Trophoblast cell (in vitro differentiated cells and primary cell): Measurements from ENCODE around the gene CENPP.
A peak's percentile ranks its signal among the peaks of the same experiment; 100 is the strongest.

Experiments
- DNase-seq, 2 donors: peaks; one replicate each; pipeline ENCODE4 v3.0.0-alpha.2; 2016
- H2AFZ ChIP-seq: 2 replicates; pipeline ENCODE4 v1.6.1; 2013; ENCODE audit warnings: low read length, moderate library complexity, mild to moderate bottlenecking; ENCODE audit not compliant: insufficient read depth, poor library complexity
- H2AK5ac ChIP-seq: 2 replicates; pipeline ENCODE4 v1.6.1; 2013; ENCODE audit warnings: mild to moderate bottlenecking, low read length
- H2BK120ac ChIP-seq: 2 replicates; pipeline ENCODE4 v1.6.1; 2013; ENCODE audit warnings: low read length, mild to moderate bottlenecking, moderate library complexity; ENCODE audit not compliant: insufficient read depth, poor library complexity
- H2BK12ac ChIP-seq: 2 replicates; pipeline ENCODE4 v1.6.1; 2013; ENCODE audit warnings: mild to moderate bottlenecking, low read length, moderate library complexity
- H2BK5ac ChIP-seq: 2 replicates; pipeline ENCODE4 v1.6.1; 2013; ENCODE audit warnings: low read length, low read depth, moderate library complexity, mild to moderate bottlenecking; ENCODE audit not compliant: poor library complexity
- H3K14ac ChIP-seq: 2 replicates; pipeline ENCODE4 v1.6.1; 2013; ENCODE audit warnings: mild to moderate bottlenecking, low read length
- H3K18ac ChIP-seq: 2 replicates; pipeline ENCODE4 v1.6.1; 2013; ENCODE audit warnings: mild to moderate bottlenecking, low read length
- H3K23ac ChIP-seq: 2 replicates; pipeline ENCODE4 v1.6.1; 2013; ENCODE audit warnings: low read length
- H3K27ac ChIP-seq: 2 replicates; pipeline ENCODE4 v1.5.1; 2013; ENCODE audit warnings: low read depth, mild to moderate bottlenecking, inconsistent platforms, low read length, moderate library complexity
- H3K27me3 ChIP-seq: 2 replicates; pipeline ENCODE4 v1.6.1; 2013; ENCODE audit warnings: inconsistent platforms, mild to moderate bottlenecking, low read length, moderate library complexity; ENCODE audit not compliant: insufficient read depth
- H3K36me3 ChIP-seq, 2 experiments: 1 replicate in 1 of 2; 2 replicates in 1 of 2; pipeline ENCODE4 v1.6.1; 2013; ENCODE audit warnings: low read length in 2 of 2, mild to moderate bottlenecking in 2 of 2, moderate library complexity in 1 of 2; ENCODE audit not compliant: insufficient read depth in 2 of 2, control insufficient read depth in 1 of 2
- H3K4ac ChIP-seq: 2 replicates; pipeline ENCODE4 v1.6.1; 2013; ENCODE audit warnings: low read depth, mild to moderate bottlenecking, low read length, moderate library complexity
- H3K4me1 ChIP-seq, 2 experiments: 1 replicate in 1 of 2; 2 replicates in 1 of 2; pipeline ENCODE4 v1.6.1; 2013; ENCODE audit warnings: low read length in 2 of 2, mild to moderate bottlenecking in 2 of 2, moderate library complexity in 1 of 2; ENCODE audit not compliant: insufficient read depth in 2 of 2, control insufficient read depth in 1 of 2
- H3K4me2 ChIP-seq: 2 replicates; pipeline ENCODE4 v1.6.1; 2013; ENCODE audit warnings: inconsistent platforms, mild to moderate bottlenecking, low read length, moderate library complexity
- H3K4me3 ChIP-seq: 2 replicates; pipeline ENCODE4 v1.5.1; 2013; ENCODE audit warnings: mild to moderate bottlenecking, low read depth, low read length, inconsistent platforms
- H3K79me1 ChIP-seq: one replicate; pipeline ENCODE4 v1.6.1; 2013; ENCODE audit warnings: low read length
- H3K79me2 ChIP-seq: 2 replicates; pipeline ENCODE4 v1.6.1; 2013; ENCODE audit warnings: low read length, mild to moderate bottlenecking; ENCODE audit not compliant: control insufficient read depth, insufficient read depth, poor library complexity
- H3K9ac ChIP-seq: 2 replicates; pipeline ENCODE4 v1.6.1; 2013; ENCODE audit warnings: mild to moderate bottlenecking, low read length
- H3K9me3 ChIP-seq: 2 replicates; pipeline ENCODE4 v1.6.1; 2013; ENCODE audit warnings: low read depth, mild to moderate bottlenecking, control low read depth, inconsistent platforms, low read length; ENCODE audit not compliant: insufficient read depth
- H4K12ac ChIP-seq: 2 replicates; pipeline ENCODE4 v1.6.1; 2013; ENCODE audit warnings: low read depth, mild to moderate bottlenecking, low read length, moderate library complexity
- H4K8ac ChIP-seq: 2 replicates; pipeline ENCODE4 v1.6.1; 2013; ENCODE audit warnings: low read depth, mild to moderate bottlenecking, low read length, moderate library complexity
- H4K91ac ChIP-seq: one replicate; pipeline ENCODE4 v1.6.1; 2013; ENCODE audit warnings: low read depth, mild to moderate bottlenecking, low read length, moderate library complexity
- WGBS: extraction: QIAGEN DNeasy Blood & Tissue Kit; methylation state at CpG from one replicate; pipeline ENCODE4 v1.1.7; 2013; ENCODE audit warnings: missing lambda C conversion rate; ENCODE audit not compliant: insufficient read length, insufficient coverage; ENCODE audit errors: extremely low coverage; 5-methylcytosine and 5-hydroxymethylcytosine counted together

The CENPP gene

DNA sequence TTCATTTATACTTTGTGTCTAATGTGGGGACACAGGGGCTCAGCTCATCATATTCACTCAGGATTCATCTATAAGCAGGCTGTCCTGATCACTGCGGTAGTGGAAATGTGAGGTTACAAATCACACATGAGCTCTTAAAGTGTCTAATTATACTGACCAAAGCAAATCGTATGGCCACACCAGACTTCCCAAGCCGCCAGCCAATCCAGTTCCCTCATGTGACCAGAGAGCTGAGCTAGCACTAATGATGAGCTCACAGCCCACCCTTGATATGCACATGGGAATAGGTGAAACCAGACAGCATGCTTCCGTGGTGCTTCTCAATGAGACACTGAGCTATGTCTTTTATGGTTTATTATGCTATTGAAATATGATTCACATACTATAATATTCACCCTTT is 192.4 kb downstream of the CENPP start:
- H3K27me3 ChIP-seq: no peaks in the 10 kb centered on the region
- H3K4me3 ChIP-seq: no peak overlapping the region
- H3K4ac ChIP-seq: no peak overlapping the region
- no peak overlapping the region for H2AK5ac ChIP-seq
- H3K9ac ChIP-seq: no peak overlapping the region
- H3K27ac ChIP-seq: no peak overlapping the region
- H3K18ac ChIP-seq: no peak overlapping the region
- no peaks in the 10 kb centered on the region for H3K79me2 ChIP-seq
- no CpG with 5 or more reads among the region's 4 CpGs for WGBS
- no peak overlapping the region for H2AFZ ChIP-seq
- no peak overlapping the region for H2BK5ac ChIP-seq
- H4K12ac ChIP-seq: no peak overlapping the region
- no peaks in the 10 kb centered on the region for H3K36me3 ChIP-seq
- no peaks in the 10 kb centered on the region for H3K4me1 ChIP-seq
- H2BK12ac ChIP-seq: no peak overlapping the region
- H3K14ac ChIP-seq: no peak overlapping the region
- no peak for DNase-seq
- no peak overlapping the region for H2BK120ac ChIP-seq
- no peak overlapping the region for H3K4me2 ChIP-seq
- no peak overlapping the region for H3K23ac ChIP-seq
- no peaks in the 10 kb centered on the region for H3K9me3 ChIP-seq
- no peaks in the 10 kb centered on the region for H3K79me1 ChIP-seq
- no peak overlapping the region for H4K91ac ChIP-seq
- no peak overlapping the region for H4K8ac ChIP-seq

DNA sequence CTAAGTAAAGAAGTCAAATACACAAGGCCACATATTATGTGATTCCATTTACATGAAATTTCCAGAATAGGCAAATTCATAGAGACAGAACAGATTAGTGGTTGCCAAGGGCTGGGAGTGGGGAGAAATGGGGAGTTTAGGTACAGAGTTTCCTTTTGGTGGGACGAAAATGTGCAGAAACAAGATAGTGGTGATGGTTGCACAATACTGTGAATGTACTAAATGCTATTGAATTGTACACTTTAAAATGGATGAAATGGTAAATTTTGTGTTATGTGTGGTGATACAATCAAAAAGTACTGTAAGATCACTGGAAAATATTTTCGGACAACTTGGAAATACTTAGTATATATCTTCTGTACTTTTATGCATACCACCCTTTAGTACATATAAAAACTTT is 195.1 kb downstream of the CENPP start:
- Histone ChIP-seq H3K4me3 (no peak overlapping the region), H4K12ac (no peak overlapping the region), H3K27me3 (no peaks in the 10 kb centered on the region), H2BK120ac (no peak overlapping the region), H2BK12ac (no peak overlapping the region), H3K9me3 (no peaks in the 10 kb centered on the region), H3K23ac (no peak overlapping the region), H2BK5ac (no peak overlapping the region), H2AFZ (no peak overlapping the region), H3K9ac (no peak overlapping the region), H3K4ac (no peak overlapping the region), H3K36me3 (no peaks in the 10 kb centered on the region), H3K4me1 (no peaks in the 10 kb centered on the region), H3K79me2 (no peaks in the 10 kb centered on the region), H3K14ac (no peak overlapping the region), H2AK5ac (no peak overlapping the region), H3K18ac (no peak overlapping the region), H3K79me1 (no peaks in the 10 kb centered on the region), H3K4me2 (no peak overlapping the region), H4K8ac (no peak overlapping the region), H3K27ac (no peak overlapping the region), H4K91ac (no peak overlapping the region)
- no CpG with 5 or more reads among the region's 2 CpGs for WGBS
- DNase-seq: no peak

DNA sequence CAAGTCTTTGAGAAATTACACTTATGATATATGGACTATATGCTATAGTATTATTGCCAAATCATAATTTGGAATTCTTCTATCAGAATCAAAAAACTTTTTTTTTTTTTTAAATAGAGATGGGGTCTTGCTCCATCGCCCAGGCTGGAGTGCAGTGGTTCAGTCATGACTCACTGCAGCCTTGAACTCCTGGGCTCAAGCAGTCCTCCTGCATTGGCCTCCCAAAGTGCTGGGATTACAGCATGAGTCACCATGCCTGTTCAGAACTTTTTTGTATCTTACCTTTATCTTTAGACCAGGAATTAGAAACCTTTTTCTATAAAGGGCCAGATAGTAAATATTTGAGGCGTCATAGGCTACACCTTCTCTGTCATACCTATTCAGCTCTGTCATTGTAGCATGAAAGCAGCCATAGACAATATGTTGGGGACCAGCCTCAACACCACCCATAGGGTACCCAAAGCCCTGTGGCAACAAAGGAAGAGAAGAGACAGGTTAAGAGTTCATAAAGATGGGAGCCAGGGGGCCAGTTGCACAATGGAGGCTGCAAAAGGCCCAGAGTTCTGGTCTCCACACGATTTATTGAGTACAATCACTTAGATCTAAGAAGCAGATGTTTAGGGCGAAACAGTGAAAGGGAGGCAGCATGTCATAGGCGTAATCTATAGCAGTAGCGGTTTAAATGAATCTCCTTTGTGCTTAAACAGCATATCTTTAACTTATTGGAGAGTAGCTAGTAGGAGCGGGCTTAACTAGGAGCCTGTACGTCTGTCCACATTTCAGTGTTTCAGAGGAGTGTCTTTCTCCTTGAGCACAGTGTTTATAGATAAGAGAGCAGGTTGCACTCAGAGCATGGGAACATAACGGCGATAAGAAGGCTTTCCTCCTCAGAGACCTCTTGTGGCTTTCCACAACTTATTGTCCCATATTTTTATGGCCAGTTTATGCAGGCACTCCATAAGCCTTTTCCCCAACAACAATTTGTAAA is 197.5 kb downstream of the CENPP start:
- no peak overlapping the region for H4K8ac ChIP-seq
- no peak overlapping the region for H4K91ac ChIP-seq
- no peak overlapping the region for H3K4me3 ChIP-seq
- H2AK5ac ChIP-seq: no peak overlapping the region
- H3K79me2 ChIP-seq: no peaks in the 10 kb centered on the region
- no peak overlapping the region for H2AFZ ChIP-seq
- no CpG with 5 or more reads among the region's 10 CpGs for WGBS
- H3K27ac ChIP-seq: no peak overlapping the region
- no peak overlapping the region for H3K18ac ChIP-seq
- DNase-seq: peak; percentile 60 to 78
- H2BK120ac ChIP-seq: no peak overlapping the region
- H3K23ac ChIP-seq: no peak overlapping the region
- no peak overlapping the region for H2BK12ac ChIP-seq
- no peak overlapping the region for H2BK5ac ChIP-seq
- no peaks in the 10 kb centered on the region for H3K79me1 ChIP-seq
- no peak overlapping the region for H3K4me2 ChIP-seq
- H3K14ac ChIP-seq: no peak overlapping the region
- no peak overlapping the region for H4K12ac ChIP-seq
- H3K4me1 ChIP-seq: no peaks in the 10 kb centered on the region
- H3K9ac ChIP-seq: no peak overlapping the region
- H3K4ac ChIP-seq: no peak overlapping the region
- no peaks in the 10 kb centered on the region for H3K36me3 ChIP-seq
- H3K27me3 ChIP-seq: no peaks in the 10 kb centered on the region
- no peaks in the 10 kb centered on the region for H3K9me3 ChIP-seq

DNA sequence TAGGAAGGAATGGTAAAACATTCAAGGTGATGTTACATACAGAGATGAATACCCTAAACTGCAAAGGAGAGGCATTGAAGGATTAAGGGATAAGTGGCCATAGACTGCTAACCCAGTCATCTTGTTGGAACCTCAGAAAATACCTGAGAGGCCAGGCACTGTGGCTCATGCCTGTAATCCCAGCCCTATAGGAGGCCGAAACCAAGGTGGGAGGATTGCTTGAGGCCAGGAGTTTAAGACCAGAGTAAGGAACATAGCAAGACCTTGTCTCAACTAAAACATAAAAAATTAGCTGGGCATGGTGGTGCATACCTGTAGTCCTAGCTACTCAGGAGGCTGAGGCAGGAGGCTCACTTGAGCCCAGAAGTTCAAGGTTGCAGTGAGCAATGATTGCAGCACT is 199.1 kb downstream of the CENPP start:
- Histone ChIP-seq H3K18ac (no peak overlapping the region), H3K9ac (no peak overlapping the region), H2AK5ac (no peak overlapping the region), H3K79me2 (no peaks in the 10 kb centered on the region), H3K4me2 (no peak overlapping the region), H4K8ac (no peak overlapping the region), H3K4ac (no peak overlapping the region), H3K23ac (no peak overlapping the region), H3K36me3 (no peaks in the 10 kb centered on the region), H2BK120ac (no peak overlapping the region), H3K14ac (no peak overlapping the region), H3K9me3 (no peaks in the 10 kb centered on the region), H3K27ac (no peak overlapping the region), H3K27me3 (no peaks in the 10 kb centered on the region), H4K91ac (no peak overlapping the region), H4K12ac (no peak overlapping the region), H3K4me3 (no peak overlapping the region), H3K4me1 (no peaks in the 10 kb centered on the region), H2BK12ac (no peak overlapping the region), H3K79me1 (no peaks in the 10 kb centered on the region), H2BK5ac (no peak overlapping the region), H2AFZ (no peak overlapping the region)
- DNase-seq: peak; percentile 77 to 85
- no CpG with 5 or more reads among the region's 1 CpG for WGBS
